T-helper 17 cell (primary cell): ENCODE measurements around the gene TGFBR3L. TPM values are rescaled to one million over a fixed set of nuclear protein-coding genes. Genes with fewer than 3 reads are reported as not detected.

Experiments
- ATAC-seq: fragments of 150-1000 bp; cut with Tn5 transposase; 2 replicates; pipeline ENCODE4 v1.10.0; 2021; ENCODE audit warnings: mild to moderate bottlenecking, moderate library complexity
- DNase-seq, 3 donors: peaks; one replicate each; pipeline versions ENCODE4 v3.0.0 to v3.0.0-alpha.2; 2020 to 2021
- H3K9me3 ChIP-seq: one replicate; pipeline ENCODE4 v1.7.0; 2013; ENCODE audit warnings: low read length, mild to moderate bottlenecking; ENCODE audit not compliant: control insufficient read depth, poor library complexity, severe bottlenecking
- H3K27ac Mint-ChIP-seq: one replicate; pipeline ENCODE4 v1.8.0; 2022; ENCODE audit warnings: mild to moderate bottlenecking, moderate library complexity, mixed read lengths
- H3K27me3 Mint-ChIP-seq: one replicate; pipeline ENCODE4 v1.8.0; 2022; ENCODE audit warnings: mixed read lengths
- H3K36me3 Mint-ChIP-seq: one replicate; pipeline ENCODE4 v1.8.0; 2022; ENCODE audit warnings: low read depth, mixed read lengths
- H3K4me1 Mint-ChIP-seq: one replicate; pipeline ENCODE4 v1.8.0; 2022; ENCODE audit warnings: mild to moderate bottlenecking, mixed read lengths
- H3K4me3 Mint-ChIP-seq: one replicate; pipeline ENCODE4 v1.8.0; 2022; ENCODE audit warnings: mild to moderate bottlenecking, moderate library complexity, mixed read lengths
- total RNA-seq, 4 donors: library from RNA in 2 of 4; stranded (reverse) in 2 of 4; gene quantifications; one replicate each; pipeline ENCODE4 v1.2.3 and lab custom pipeline; 2022 to 2026

Gene TGFBR3L
- total RNA-seq, 2 donors from 2014 or later: 1.4 to 1.7 TPM

GRCh38 chr19:7902796-7903243 is 11.8 kb upstream of the TGFBR3L start:
- DNase-seq (no peak), ATAC-seq (no peak)
- Mint-ChIP-seq H3K27ac (peak overlapping the region; percentile 97), H3K27me3 (no peaks in the 10 kb centered on the region), H3K36me3 (no peaks in the 10 kb centered on the region), H3K4me3 (peak overlapping the region; percentile 90), H3K4me1 (peaks cover 20% of the 10 kb centered on the region)
- no peaks in the 10 kb centered on the region for H3K9me3 ChIP-seq

GRCh38 chr19:7903244-7904073 is 11.2 kb upstream of the TGFBR3L start, which contains the start of gene MAP2K7:
MAP2K7 (plus strand) TSS chr19:7903877; CDS start chr19:7903945, 68 bp downstream.
- ATAC-seq: peak; percentile 86
- peak; percentile 100 for DNase-seq
- Mint-ChIP-seq H3K27ac (peak within 1 kb of the TSS; percentile 97), H3K4me3 (peak within 1 kb of the TSS; percentile 91), H3K27me3 (no peaks in the 10 kb centered on the region), H3K4me1 (peaks cover 20% of the 10 kb centered on the region), H3K36me3 (no peaks in the 10 kb centered on the region)
- H3K9me3 ChIP-seq: no peaks in the 10 kb centered on the region

- Mint-ChIP-seq H3K36me3 (no peaks in the 10 kb centered on the region), H3K27me3 (no peaks in the 10 kb centered on the region), H3K4me3 (peak overlapping the region; percentile 91), H3K27ac (peak overlapping the region; percentile 97), H3K4me1 (peaks cover 20% of the 10 kb centered on the region)
- ATAC-seq (peak; percentile 68), DNase-seq (peak; percentile 70 to 75 (median 70))
- no peaks in the 10 kb centered on the region for H3K9me3 ChIP-seq
These were observed 10.3 kb upstream of the TGFBR3L start for GRCh38 chr19:7904074-7905020.

- DNase-seq (no peak), ATAC-seq (no peak)
- H3K4me3 Mint-ChIP-seq: peak overlapping the region; percentile 91
- peaks cover 20% of the 10 kb centered on the region for H3K4me1 Mint-ChIP-seq
- peak overlapping the region; percentile 97 for H3K27ac Mint-ChIP-seq
- H3K36me3 Mint-ChIP-seq: no peaks in the 10 kb centered on the region
- no peaks in the 10 kb centered on the region for H3K9me3 ChIP-seq
- no peaks in the 10 kb centered on the region for H3K27me3 Mint-ChIP-seq
These were observed 9.4 kb upstream of the TGFBR3L start for GRCh38 chr19:7905268-7905667.

GRCh38 chr19:7905859-7906258 is 8.8 kb upstream of the TGFBR3L start:
- no peaks in the 10 kb centered on the region for H3K27me3 Mint-ChIP-seq
- H3K9me3 ChIP-seq: no peaks in the 10 kb centered on the region
- H3K4me1 Mint-ChIP-seq: peaks cover 22% of the 10 kb centered on the region
- H3K27ac Mint-ChIP-seq: peak overlapping the region; percentile 97
- H3K36me3 Mint-ChIP-seq: no peaks in the 10 kb centered on the region
- H3K4me3 Mint-ChIP-seq: peak overlapping the region; percentile 76
- DNase-seq (no peak), ATAC-seq (no peak)

GRCh38 chr19:7907122-7907521 is 7.5 kb upstream of the TGFBR3L start:
- ATAC-seq (no peak), DNase-seq (no peak)
- peaks cover 22% of the 10 kb centered on the region for H3K4me1 Mint-ChIP-seq
- no peak overlapping the region for H3K27ac Mint-ChIP-seq
- H3K4me3 Mint-ChIP-seq: peak overlapping the region; percentile 9
- H3K9me3 ChIP-seq: no peaks in the 10 kb centered on the region
- no peaks in the 10 kb centered on the region for H3K27me3 Mint-ChIP-seq
- H3K36me3 Mint-ChIP-seq: peaks cover 7% of the 10 kb centered on the region

- Mint-ChIP-seq H3K27me3 (no peaks in the 10 kb centered on the region), H3K27ac (no peak overlapping the region), H3K4me3 (no peak overlapping the region), H3K4me1 (peaks cover 22% of the 10 kb centered on the region), H3K36me3 (peaks cover 7% of the 10 kb centered on the region)
- no peaks in the 10 kb centered on the region for H3K9me3 ChIP-seq
- DNase-seq: no peak
- ATAC-seq: no peak
These were observed 7.1 kb upstream of the TGFBR3L start for GRCh38 chr19:7907544-7907943.

- H3K4me1 Mint-ChIP-seq: peaks cover 26% of the 10 kb centered on the region
- no peak overlapping the region for H3K27ac Mint-ChIP-seq
- peaks cover 11% of the 10 kb centered on the region for H3K36me3 Mint-ChIP-seq
- ATAC-seq: no peak
- no peak for DNase-seq
- no peaks in the 10 kb centered on the region for H3K27me3 Mint-ChIP-seq
- no peak overlapping the region for H3K4me3 Mint-ChIP-seq
- H3K9me3 ChIP-seq: no peaks in the 10 kb centered on the region
These were observed 6.4 kb upstream of the TGFBR3L start for GRCh38 chr19:7908078-7908699.

GRCh38 chr19:7908742-7909461 is 5.7 kb upstream of the TGFBR3L start:
- peaks cover 11% of the 10 kb centered on the region for H3K36me3 Mint-ChIP-seq
- H3K27ac Mint-ChIP-seq: no peak overlapping the region
- no peak for DNase-seq
- peaks cover 23% of the 10 kb centered on the region for H3K4me1 Mint-ChIP-seq
- no peak for ATAC-seq
- no peak overlapping the region for H3K4me3 Mint-ChIP-seq
- H3K27me3 Mint-ChIP-seq: no peaks in the 10 kb centered on the region
- no peaks in the 10 kb centered on the region for H3K9me3 ChIP-seq

GRCh38 chr19:7909471-7910067 is 5.1 kb upstream of the TGFBR3L start:
- Mint-ChIP-seq H3K4me1 (peaks cover 20% of the 10 kb centered on the region), H3K27me3 (no peaks in the 10 kb centered on the region), H3K36me3 (peaks cover 11% of the 10 kb centered on the region), H3K27ac (no peak overlapping the region), H3K4me3 (no peak overlapping the region)
- no peak for ATAC-seq
- DNase-seq: no peak
- no peaks in the 10 kb centered on the region for H3K9me3 ChIP-seq

- ATAC-seq: no peak
These were observed 4.1 kb upstream of the TGFBR3L start for GRCh38 chr19:7910321-7911161.

More at GRCh38 chr19:7910321-7911161, 4.1 kb upstream of the TGFBR3L start:
- Mint-ChIP-seq H3K4me1 (peaks cover 15% of the 10 kb centered on the region), H3K4me3 (no peak overlapping the region), H3K36me3 (peaks cover 11% of the 10 kb centered on the region), H3K27ac (no peak overlapping the region), H3K27me3 (peaks cover 4% of the 10 kb centered on the region)
- no peak for DNase-seq
- no peaks in the 10 kb centered on the region for H3K9me3 ChIP-seq
